HEK293T (cell line): ENCODE data around the gene RCN2.

Experiments
- ARNT ChIP-seq: fragments of 450-650 bp; IDR thresholded peaks from 2 replicates; pipeline ENCODE4 v1.6.1; 2017; ENCODE audit warnings: mild to moderate bottlenecking
- HDGF ChIP-seq: fragments of 450-650 bp; IDR thresholded peaks from 2 replicates; pipeline ENCODE4 v1.6.1; 2017; ENCODE audit warnings: antibody characterized with exemption, borderline replicate concordance
- LEF1 ChIP-seq: fragments of 450-650 bp; IDR thresholded peaks from 2 replicates; pipeline ENCODE4 v1.6.1; 2017; ENCODE audit warnings: mild to moderate bottlenecking, borderline replicate concordance
- NFRKB ChIP-seq: fragments of 450-650 bp; IDR thresholded peaks from 2 replicates; pipeline ENCODE4 v1.6.1; 2016; ENCODE audit warnings: mild to moderate bottlenecking, moderate library complexity
- SP1 ChIP-seq: fragments of 450-650 bp; IDR thresholded peaks from 2 replicates; pipeline ENCODE4 v1.6.1; 2017
- ZNF384 ChIP-seq: fragments of 450-650 bp; IDR thresholded peaks from 2 replicates; pipeline ENCODE4 v1.6.1; 2016

- TF ChIP-seq ZNF384 = no peak
- TF ChIP-seq ARNT = no peak
- TF ChIP-seq NFRKB = no peak
- no peak for TF ChIP-seq SP1
- TF ChIP-seq HDGF = no peak
- TF ChIP-seq LEF1 = no peak
Observed at GRCh38 chr15:76903251-76903681, 28.3 kb upstream of the RCN2 start.
